MM.1S (cell line): ENCODE results near the gene MEIOSIN.

Experiments used
- CTCF ChIP-seq: fragments of 300-600 bp; sonication (generic); IDR thresholded peaks from 2 replicates; pipeline ENCODE4 v1.5.1; 2016; ENCODE audit warnings: antibody characterized with exemption, low read length, mixed read lengths
- EZH2 ChIP-seq: fragments of 300-600 bp; sonication (generic); optimal IDR thresholded peaks from 2 replicates; pipeline ENCODE3; 2017; ENCODE audit warnings: low read depth, mild to moderate bottlenecking, antibody characterized with exemption, low read length, mixed read lengths
- EZH2phosphoT487 ChIP-seq: fragments of 300-600 bp; sonication (generic); IDR thresholded peaks from 2 replicates; pipeline ENCODE4 v1.6.1; 2018; ENCODE audit warnings: antibody characterized with exemption, low read length

- no peak for TF ChIP-seq CTCF
- no peak for TF ChIP-seq EZH2
- no peak for TF ChIP-seq EZH2phosphoT487
Measured at GRCh38 chr19:45710356-45711130, 22.7 kb upstream of the MEIOSIN start.
